ENCODE measurements around the gene ABI3BP.
A peak's percentile ranks its signal among the peaks of the same experiment; 100 is the strongest.

ABI3BP gene

DNA sequence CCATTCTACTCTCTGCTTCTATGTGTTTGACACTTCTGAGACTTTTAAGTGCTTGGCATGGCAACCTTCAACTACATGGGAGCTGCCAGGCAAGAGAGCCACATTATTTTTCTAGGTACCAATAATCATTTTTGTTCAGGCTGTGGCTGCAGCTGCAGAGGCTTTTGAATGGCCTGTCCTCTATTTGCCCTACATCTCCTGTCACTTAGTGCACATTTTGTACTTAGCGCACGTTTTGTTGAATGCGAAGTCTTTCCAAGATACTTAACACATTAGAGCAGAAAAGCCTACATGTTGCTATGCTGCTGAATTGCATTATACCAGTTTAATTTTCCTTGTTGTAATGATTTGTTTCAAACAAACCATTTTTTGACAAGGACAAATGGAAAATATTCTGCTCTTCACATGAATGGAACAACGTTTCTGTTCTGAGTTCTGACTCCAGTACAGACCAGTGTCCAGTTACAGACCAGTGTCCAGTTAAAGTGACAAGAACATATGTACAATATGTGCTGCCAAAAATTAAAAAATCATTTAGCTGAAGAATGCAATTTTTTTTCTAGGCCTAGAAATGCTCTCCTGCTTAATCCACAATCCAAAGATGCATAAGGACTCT lies 113.9 kb downstream of the ABI3BP start:
- DNase-seq = no peak

DNA sequence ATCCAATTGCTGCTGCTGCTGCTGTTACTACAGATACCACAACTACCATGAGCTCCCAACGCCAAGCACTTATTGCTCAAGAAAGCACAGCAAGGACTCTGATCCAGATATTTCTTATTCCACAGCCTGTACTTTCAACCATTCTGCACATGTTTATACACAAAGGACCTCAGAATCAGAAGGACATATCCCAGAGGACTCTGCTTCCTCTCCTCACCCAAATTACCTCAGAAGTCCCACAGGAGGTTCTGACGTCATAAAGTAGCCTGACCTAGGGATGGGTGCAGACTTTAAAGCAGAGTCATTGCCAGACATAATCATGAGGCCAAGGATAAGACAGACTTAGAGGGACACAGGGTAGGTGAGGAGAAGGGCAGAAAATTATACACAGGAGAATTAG lies 115.9 kb downstream of the ABI3BP start:
- no peak for DNase-seq

- peak; percentile 81 for DNase-seq
Measured at GRCh38 chr3:100875239-100875638, 118.0 kb downstream of the ABI3BP start.

- DNase-seq = no peak
Measured at GRCh38 chr3:100873611-100874010, 119.6 kb downstream of the ABI3BP start.

- no peak for DNase-seq
Measured at GRCh38 chr3:100871306-100871705, 121.9 kb downstream of the ABI3BP start.

GRCh38 chr3:100869787-100870186 lies 123.4 kb downstream of the ABI3BP start:
- DNase-seq = no peak

DNA sequence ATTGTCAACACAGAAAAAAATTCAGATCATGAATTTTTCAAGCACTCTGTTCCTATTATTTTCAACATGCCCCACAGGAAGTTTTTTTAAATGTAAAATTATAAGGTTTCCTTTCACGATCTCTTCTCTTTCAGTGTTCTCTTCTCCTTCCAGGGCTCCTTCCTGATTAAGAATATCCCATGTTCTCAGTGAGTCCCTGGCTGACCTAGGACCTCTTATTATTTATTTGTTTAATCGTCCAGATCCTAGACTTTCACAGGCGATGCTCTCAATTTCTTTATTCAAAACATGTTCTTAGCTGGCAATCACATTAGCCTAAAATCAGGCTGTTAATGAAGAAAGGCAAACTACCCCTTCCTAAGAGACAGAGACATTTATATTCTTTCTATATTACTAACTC lies 124.3 kb downstream of the ABI3BP start:
- DNase-seq = no peak

- no peak for DNase-seq
Measured at GRCh38 chr3:100868096-100868495, 125.1 kb downstream of the ABI3BP start.

DNA sequence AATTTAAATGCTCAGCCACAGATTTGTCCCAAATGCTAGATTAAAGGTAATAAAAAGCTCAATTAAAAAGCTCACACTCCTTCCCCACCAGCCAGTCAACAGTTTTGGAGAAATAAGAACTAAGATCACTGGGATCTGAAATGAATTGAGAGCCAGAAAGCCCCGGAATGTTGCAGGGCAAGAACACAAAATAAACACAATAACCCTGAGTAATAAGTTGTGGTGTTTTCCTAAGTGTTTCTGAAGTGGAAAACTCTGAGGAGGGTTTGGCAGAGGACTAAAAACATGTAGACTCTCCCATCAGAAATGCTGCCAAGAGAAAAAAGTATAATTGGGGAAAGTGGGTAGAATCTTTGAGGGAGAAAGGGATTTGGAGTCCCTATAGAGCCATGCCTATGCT lies 127.8 kb downstream of the ABI3BP start:
- DNase-seq = no peak

DNA sequence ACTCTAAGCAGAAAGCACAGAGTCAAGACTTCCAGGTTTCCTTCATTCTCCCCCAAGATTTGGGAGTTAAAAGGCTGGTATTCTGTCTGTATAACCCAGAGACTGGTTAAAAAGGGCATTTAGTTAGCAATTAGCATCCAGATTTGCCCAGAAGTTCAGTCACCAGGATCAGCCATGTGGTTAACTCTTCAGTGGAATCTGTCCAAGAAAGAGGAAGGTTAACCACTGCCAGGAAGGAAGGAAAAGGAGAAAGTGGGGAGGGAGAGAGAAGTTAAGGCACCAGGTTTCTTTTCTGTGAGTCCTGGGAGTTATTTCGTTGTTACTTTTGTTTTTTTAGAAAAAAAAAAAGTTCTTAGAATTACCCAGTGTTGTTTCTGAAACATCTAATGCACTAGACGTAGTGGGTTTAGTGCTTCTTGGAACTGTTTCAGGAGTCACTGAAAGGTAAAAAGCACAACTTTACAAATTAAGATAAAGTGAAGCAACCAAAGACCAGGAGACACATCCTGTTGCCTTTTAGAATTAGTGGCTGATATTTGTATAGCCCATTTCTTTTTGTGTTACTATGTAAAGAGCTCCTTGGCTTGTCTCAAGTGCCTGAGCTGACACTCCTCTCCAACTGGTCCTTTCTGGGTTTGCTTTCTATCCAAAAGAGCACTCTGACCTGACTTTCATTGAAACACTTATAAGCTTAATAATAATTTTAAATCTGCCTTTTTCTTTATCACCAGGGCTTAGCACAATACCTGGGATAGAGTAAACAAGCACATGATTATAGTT lies 128.6 kb downstream of the ABI3BP start:
- no peak for DNase-seq

DNA sequence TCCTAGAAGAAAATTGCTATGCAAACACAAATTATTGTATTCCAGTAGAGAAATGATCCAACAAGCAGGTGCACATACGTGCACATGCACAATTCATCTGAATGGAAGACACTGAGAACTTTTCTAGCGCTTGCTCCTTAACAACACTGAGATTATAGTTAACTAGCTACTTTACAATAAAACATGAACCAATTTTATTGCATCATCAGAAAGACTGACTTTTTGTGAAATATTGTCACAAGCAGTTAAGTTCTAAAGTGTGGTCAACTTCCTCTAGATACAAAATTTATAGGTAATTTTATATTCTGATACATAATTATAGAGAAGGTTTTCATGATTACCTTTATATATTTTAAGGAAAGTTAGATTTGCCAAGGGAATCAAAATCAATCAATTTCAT lies 135.4 kb downstream of the ABI3BP start:
- no peak for DNase-seq

- DNase-seq = no peak
Measured at GRCh38 chr3:100856821-100857220, 136.4 kb downstream of the ABI3BP start.

DNA sequence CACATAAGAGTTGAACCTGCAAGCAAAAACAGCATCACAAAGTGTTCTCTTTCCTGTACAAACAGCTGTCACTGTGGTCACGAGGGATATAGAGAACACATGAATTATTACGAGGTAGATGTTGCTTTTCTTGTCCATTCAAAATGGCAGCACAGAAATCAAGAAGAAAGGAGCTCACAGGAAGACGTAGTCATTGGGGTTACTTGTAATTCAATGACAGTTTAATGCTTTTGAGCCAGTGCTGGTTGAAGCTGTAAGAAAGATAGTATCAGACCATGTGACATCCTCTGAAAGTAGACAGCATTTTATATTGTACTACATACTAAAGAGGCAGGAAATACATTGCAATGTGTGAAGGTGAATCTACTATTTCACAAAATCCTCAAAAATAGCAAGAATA lies 140.4 kb downstream of the ABI3BP start:
- DNase-seq = no peak

GRCh38 chr3:100850701-100851100 lies 142.5 kb downstream of the ABI3BP start:
- DNase-seq = no peak

- no peak for DNase-seq
Measured at GRCh38 chr3:100850156-100850555, 143.1 kb downstream of the ABI3BP start.

GRCh38 chr3:100844063-100844936 lies 148.9 kb downstream of the ABI3BP start:
- no peak for DNase-seq

GRCh38 chr3:100838157-100838556 lies 155.1 kb downstream of the ABI3BP start:
- no peak for DNase-seq

GRCh38 chr3:100836661-100837060 lies 156.6 kb downstream of the ABI3BP start:
- peak; percentile 23 for DNase-seq

DNA sequence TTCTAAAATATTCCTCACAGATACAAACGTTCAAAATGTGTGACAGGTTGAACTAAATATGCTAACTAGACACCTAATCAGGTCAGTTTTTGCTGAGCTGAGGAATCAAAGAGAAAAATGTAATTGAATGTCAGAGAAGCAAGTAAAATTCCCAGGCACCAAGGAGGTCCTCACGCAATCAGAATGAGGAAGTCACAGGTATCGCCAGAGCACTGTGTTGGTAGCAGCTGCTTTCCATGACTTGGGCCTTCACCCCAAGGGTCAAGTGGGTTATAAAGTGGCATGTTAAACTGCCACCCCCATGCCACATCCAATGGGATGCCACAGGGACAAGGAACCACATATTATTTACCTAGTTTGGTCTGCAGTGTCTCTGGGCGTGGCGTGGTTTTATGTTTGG lies 158.9 kb downstream of the ABI3BP start:
- no peak for DNase-seq

DNA sequence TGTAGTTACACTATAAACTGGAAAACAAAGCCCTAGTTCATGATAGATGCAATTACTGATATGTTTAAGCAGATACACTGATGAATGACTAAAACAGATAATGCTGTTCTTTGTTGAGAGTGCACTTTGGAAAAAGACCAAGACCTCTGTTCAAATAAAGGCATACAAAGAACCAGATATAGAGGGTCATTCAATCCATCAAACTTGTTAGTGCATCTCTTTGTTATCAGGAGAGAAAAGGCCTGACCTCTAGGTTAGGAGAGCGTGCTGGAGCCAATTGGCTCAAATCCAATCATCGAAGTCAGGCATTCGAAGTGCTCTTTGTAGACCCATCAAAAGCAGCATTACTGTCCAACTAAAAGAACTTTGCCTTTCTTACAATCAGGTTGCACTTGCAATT lies 159.7 kb downstream of the ABI3BP start:
- DNase-seq = no peak

DNA sequence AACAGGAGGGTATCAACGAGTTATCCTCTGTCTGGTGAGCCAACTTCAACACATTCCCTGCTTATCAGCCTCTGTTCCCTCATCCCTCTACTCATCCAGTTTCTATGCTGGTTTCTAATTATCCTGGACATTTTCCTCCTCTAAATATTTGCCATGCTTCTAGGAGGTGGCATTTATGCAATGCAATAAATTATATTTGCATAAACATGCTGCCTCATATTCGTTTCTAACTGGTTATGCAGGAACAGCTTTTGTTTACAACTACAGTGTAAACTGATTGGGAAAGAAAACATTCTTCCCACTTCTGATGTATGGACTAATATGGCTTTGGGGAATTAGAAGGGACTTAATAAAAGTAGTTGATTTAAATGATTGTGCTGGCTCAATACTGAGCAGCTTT lies 161.6 kb downstream of the ABI3BP start:
- DNase-seq = no peak

GRCh38 chr3:100830931-100831330 lies 162.3 kb downstream of the ABI3BP start:
- no peak for DNase-seq

GRCh38 chr3:100825574-100825973 lies 167.6 kb downstream of the ABI3BP start:
- DNase-seq = no peak

GRCh38 chr3:100815583-100815982 lies 177.6 kb downstream of the ABI3BP start:
- no peak for DNase-seq

All from EL (cell line).